ENCODE data around the gene ASXL1. TPM values are rescaled to one million over a fixed set of nuclear protein-coding genes. Genes with fewer than 3 reads are reported as not detected.

The ASXL1 gene
- total and polyA plus RNA-seq, 10 of the 15 experiments (the other 5 are each of a cell fraction or from before 2014, with no cell fraction given): 11.0 to 87.6 (median 56.8) TPM

DNA sequence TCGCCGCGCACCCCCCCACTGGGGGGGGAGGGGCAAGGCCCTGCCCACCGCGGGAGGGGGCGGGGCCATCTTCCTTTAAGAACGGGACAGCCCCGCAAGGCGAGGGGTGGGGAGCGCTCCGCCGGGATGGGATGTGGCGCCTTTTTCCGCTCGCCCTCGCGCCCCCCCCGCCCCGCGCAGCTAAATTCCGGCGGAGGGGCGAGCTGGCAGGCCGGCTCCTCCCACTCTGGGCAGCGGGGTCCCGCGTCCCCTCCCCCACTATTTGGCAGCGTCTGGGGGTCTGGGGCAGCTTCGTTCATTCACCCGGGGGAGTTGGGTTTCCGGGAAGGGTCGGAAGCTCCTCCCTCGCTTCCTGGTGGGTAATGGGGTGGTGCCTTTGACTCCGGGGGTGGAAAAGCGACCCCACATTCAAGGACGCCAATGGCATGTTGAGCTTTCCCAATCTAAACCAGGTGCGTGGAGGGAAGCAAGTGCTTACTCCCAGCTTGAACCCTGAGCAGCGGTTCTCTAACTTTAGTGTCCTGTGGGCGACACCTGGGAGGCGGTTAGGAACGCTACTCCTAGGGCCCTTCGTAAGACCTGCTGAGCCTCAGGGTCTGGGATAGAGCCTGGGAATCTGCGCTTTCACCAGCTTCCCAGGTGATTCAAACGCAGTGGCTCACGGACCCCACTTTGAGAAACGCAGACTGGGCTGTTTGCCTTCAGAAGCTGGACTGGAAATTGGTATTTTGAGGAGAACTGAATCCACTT lies 927 bp downstream of the ASXL1 start (continued):
- TF ChIP-seq, protein P1, sequence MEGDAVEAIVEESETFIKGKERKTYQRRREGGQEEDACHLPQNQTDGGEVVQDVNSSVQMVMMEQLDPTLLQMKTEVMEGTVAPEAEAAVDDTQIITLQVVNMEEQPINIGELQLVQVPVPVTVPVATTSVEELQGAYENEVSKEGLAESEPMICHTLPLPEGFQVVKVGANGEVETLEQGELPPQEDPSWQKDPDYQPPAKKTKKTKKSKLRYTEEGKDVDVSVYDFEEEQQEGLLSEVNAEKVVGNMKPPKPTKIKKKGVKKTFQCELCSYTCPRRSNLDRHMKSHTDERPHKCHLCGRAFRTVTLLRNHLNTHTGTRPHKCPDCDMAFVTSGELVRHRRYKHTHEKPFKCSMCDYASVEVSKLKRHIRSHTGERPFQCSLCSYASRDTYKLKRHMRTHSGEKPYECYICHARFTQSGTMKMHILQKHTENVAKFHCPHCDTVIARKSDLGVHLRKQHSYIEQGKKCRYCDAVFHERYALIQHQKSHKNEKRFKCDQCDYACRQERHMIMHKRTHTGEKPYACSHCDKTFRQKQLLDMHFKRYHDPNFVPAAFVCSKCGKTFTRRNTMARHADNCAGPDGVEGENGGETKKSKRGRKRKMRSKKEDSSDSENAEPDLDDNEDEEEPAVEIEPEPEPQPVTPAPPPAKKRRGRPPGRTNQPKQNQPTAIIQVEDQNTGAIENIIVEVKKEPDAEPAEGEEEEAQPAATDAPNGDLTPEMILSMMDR (IDR thresholded peaks at IDR 0.05 in 2 of 3, conservative IDR thresholded peaks at IDR 0.05 in 1 of 3; ENCODE audit: control insufficient read depth in 2 of 3, extremely low read depth in 1 of 3, insufficient read depth in 1 of 3, low read depth in 3 of 3, low read length in 3 of 3): no peak
- TF ChIP-seq, protein P2, sequence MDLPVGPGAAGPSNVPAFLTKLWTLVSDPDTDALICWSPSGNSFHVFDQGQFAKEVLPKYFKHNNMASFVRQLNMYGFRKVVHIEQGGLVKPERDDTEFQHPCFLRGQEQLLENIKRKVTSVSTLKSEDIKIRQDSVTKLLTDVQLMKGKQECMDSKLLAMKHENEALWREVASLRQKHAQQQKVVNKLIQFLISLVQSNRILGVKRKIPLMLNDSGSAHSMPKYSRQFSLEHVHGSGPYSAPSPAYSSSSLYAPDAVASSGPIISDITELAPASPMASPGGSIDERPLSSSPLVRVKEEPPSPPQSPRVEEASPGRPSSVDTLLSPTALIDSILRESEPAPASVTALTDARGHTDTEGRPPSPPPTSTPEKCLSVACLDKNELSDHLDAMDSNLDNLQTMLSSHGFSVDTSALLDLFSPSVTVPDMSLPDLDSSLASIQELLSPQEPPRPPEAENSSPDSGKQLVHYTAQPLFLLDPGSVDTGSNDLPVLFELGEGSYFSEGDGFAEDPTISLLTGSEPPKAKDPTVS (IDR thresholded peaks at IDR 0.05; ENCODE audit: low read depth, low read length): no peak

DNA sequence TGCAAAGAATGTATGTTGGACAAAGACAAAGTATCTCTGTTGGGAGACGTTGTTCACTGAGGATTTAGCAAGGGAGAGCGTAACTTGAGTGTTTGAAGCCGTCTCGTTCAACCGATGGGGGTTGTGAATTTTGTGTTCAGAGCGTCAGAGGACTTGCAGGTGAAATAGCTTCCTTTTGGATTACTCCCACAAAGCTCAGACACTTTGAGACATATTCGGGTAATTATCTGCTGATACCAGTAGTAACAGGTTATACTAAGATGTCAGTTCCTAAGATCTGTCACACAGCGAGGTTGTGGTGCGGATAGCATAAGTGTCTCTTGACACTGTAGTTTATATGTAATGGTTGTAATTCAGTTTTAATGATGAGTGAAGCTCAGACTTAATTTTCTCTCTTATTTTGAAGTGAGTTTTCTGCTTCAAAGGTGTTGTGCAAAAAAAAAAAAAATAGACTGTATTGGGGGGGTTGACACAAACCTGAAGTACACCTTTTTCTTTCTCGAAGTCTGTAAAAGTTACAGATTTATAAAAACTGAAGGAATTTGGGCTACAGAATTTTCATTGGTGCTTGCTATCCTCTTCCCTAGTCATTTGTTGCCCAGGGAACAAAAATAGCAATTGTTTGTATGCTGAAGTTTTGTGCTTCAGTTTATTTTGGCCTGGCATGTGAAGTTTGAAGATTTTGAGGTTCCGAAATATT lies 1.7 kb downstream of the ASXL1 start:
- Histone ChIP-seq H3K9ac (ENCODE audit: control insufficient read depth, insufficient read depth, low read length) (peak overlapping the region; percentile 79), H3K4me1 (ENCODE audit: control insufficient read depth, insufficient read depth, low read length) (peaks cover 27% of the 10 kb centered on the region), H3K27me3 (replicated peaks in 1 of 2; ENCODE audit: control insufficient read depth in 2 of 2, insufficient read depth in 2 of 2, low read length in 1 of 2) (no peaks in the 10 kb centered on the region), H3K9me3 (replicated peaks; ENCODE audit: control insufficient read depth, insufficient read depth, low read length) (no peaks in the 10 kb centered on the region; the same call in 2 of the 3 replicates), H4K20me1 (ENCODE audit: control insufficient read depth, insufficient read depth) (peaks cover 6% of the 10 kb centered on the region), H3K36me3 (ENCODE audit: control insufficient read depth in 2 of 2, insufficient read depth in 2 of 2, low read length in 1 of 2) (no peaks in the 10 kb centered on the region), H3K27ac (ENCODE audit: control insufficient read depth, insufficient read depth) (peak overlapping the region; percentile 86), H3K79me2 (ENCODE audit: control insufficient read depth, insufficient read depth, low read length) (peaks cover 67% of the 10 kb centered on the region), H2AFZ (ENCODE audit: control insufficient read depth, low read depth, low read length) (no peak overlapping the region; the same call in 1 of the 2 replicates), H3K4me2 (ENCODE audit: control insufficient read depth, insufficient read depth) (peak overlapping the region; percentile 94), H3K4me3 (peak overlapping the region; percentile 77)
- ATAC-seq: no peak
- RAD21 ChIA-PET (ENCODE audit: unreplicated experiment): interaction anchor here (0.8 to 3.3 kb wide), 10 partner anchors 8 to 175 kb away, joined by 3 to 17 read pairs (median 4); no protein-coding TSS in a partner anchor
- TSS peak; percentile 60 for BruUV-seq (replicated peaks)
- POLR2A ChIA-PET: interaction anchor here (0.7 to 3.0 kb wide), 7 partner anchors 8 to 175 kb away, joined by 3 to 16 read pairs (median 4); no protein-coding TSS in a partner anchor
- SMC1A ChIA-PET (ENCODE audit: uncharacterized antibody, unreplicated experiment): interaction anchor here (0.8 to 2.7 kb wide), 14 partner anchors 8 to 292 kb away, joined by 3 to 18 read pairs (median 4); partner anchors contain the start of gene TM9SF4
- intact Hi-C loops (cut with micrococcal nuclease; ENCODE audit: unreplicated experiment): loop anchor here (2.0 to 5.0 kb wide), 3 partner anchors 81 to 1633 kb away; partner anchors contain the start of genes PLAGL2, POFUT1 and RALY
- no peak for DNase-seq (ENCODE audit: low read depth, low spot score)
- in situ Hi-C loops (cut with MboI): no loop called here
- FAIRE-seq: no peak
- WGBS (ENCODE audit: insufficient coverage, insufficient replicate concordance, low lambda C conversion rate, missing lambda C conversion rate): under 1% methylated on average over 11 of the region's 11 CpGs
- CTCF ChIA-PET: interaction anchor here (0.8 to 2.3 kb wide), 8 partner anchors 12 to 150 kb away, joined by 3 to 6 read pairs (median 4); no protein-coding TSS in a partner anchor
- TF ChIP-seq, protein P3, sequence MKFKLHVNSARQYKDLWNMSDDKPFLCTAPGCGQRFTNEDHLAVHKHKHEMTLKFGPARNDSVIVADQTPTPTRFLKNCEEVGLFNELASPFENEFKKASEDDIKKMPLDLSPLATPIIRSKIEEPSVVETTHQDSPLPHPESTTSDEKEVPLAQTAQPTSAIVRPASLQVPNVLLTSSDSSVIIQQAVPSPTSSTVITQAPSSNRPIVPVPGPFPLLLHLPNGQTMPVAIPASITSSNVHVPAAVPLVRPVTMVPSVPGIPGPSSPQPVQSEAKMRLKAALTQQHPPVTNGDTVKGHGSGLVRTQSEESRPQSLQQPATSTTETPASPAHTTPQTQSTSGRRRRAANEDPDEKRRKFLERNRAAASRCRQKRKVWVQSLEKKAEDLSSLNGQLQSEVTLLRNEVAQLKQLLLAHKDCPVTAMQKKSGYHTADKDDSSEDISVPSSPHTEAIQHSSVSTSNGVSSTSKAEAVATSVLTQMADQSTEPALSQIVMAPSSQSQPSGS (IDR thresholded peaks at IDR 0.05; ENCODE audit: low read length): no peak
- TF ChIP-seq CBX3 (IDR thresholded peaks at IDR 0.05; ENCODE audit: borderline replicate concordance, low read depth) (no peak), NBN (IDR thresholded peaks at IDR 0.05) (no peak), IRF4 (IDR thresholded peaks at IDR 0.05; ENCODE audit: low read depth, low read length) (no peak), GABPA (IDR thresholded peaks at IDR 0.05; ENCODE audit: low read depth) (no peak), SP1 (IDR thresholded peaks at IDR 0.05; ENCODE audit: low read depth, low read length) (no peak), EP300 (IDR thresholded peaks at IDR 0.05; ENCODE audit: borderline replicate concordance in 1 of 2, control insufficient read depth in 1 of 2, low read depth in 2 of 2, low read length in 2 of 2) (no peak), RELA (IDR thresholded peaks at IDR 0.05; ENCODE audit: borderline replicate concordance, partially characterized antibody) (no peak), MXI1 (IDR thresholded peaks at IDR 0.05; ENCODE audit: low read depth, low read length) (0 out of 2 replicates have a peak, but pooled peaks have one; percentile 34), FOXK2 (IDR thresholded peaks at IDR 0.05) (no peak), CREB1 (IDR thresholded peaks at IDR 0.05; ENCODE audit: low read depth) (peak; percentile 26; the same call in 1 of the 2 replicates), SMAD5 (IDR thresholded peaks at IDR 0.05; ENCODE audit: low read depth) (no peak), ZNF384 (IDR thresholded peaks at IDR 0.05; ENCODE audit: borderline replicate concordance, low read depth, low read length) (0 out of 2 replicates have a peak, but pooled peaks have one; percentile 4)
